PC-9 (cell line): ENCODE measurements around the gene PECR. TPM values are rescaled to one million over a fixed set of nuclear protein-coding genes. Genes with fewer than 3 reads are reported as not detected.

Experiments
- BruUV-seq: library from RNA; stranded (reverse); fragments of 400-500 nt; replicated peaks from 2 replicates; lab custom pipeline; 2021; lab: Mats Ljungman, UMichigan
- CTCF ChIA-PET: fragments of 300-600 bp; sonication (Branson Sonifier 250); formaldehyde crosslinking; loops from one replicate; lab custom pipeline; 2022; ENCODE audit warnings: antibody characterized with exemption; lab: Charles Lee
- POLR2A ChIA-PET: fragments of 300-600 bp; sonication (Branson Sonifier 250); formaldehyde crosslinking; loops from one replicate; lab custom pipeline; 2022; ENCODE audit warnings: antibody characterized with exemption; ENCODE audit not compliant: unreplicated experiment; lab: Charles Lee
- DNase-seq, 2 experiments: peaks; one replicate each; pipeline versions ENCODE4 v3.0.0 to v3.0.0-alpha.2; 2015 to 2022; ENCODE audit warnings: mixed read lengths in 1 of 2
- H2AFZ ChIP-seq: fragments of 200-600 bp; sonication (generic); 2 replicates; pipeline ENCODE4 v1.8.1; 2017; ENCODE audit warnings: antibody characterized with exemption
- H3F3A ChIP-seq: fragments of 200-600 bp; sonication (generic); 2 replicates; pipeline ENCODE4 v1.8.1; 2017; ENCODE audit warnings: antibody characterized with exemption, mild to moderate bottlenecking, low read depth; ENCODE audit not compliant: insufficient read depth
- H3K27ac ChIP-seq: fragments of 200-600 bp; sonication (generic); 2 replicates; pipeline ENCODE4 v1.6.1; 2016; ENCODE audit warnings: mixed run types
- H3K27me3 ChIP-seq: fragments of 200-600 bp; sonication (generic); 2 replicates; pipeline ENCODE4 v1.6.1; 2016; ENCODE audit warnings: low read depth, mixed run types; ENCODE audit not compliant: insufficient read depth
- H3K36me3 ChIP-seq: fragments of 200-600 bp; sonication (generic); 2 replicates; pipeline ENCODE4 v1.6.1; 2016; ENCODE audit warnings: low read depth, mixed run types
- H3K4me1 ChIP-seq: fragments of 200-600 bp; sonication (generic); replicated peaks from 2 replicates; pipeline ENCODE4 v1.6.1; 2016; ENCODE audit warnings: mixed run types; ENCODE audit not compliant: insufficient read depth
- H3K4me2 ChIP-seq: fragments of 200-600 bp; sonication (generic); 2 replicates; pipeline ENCODE4 v1.6.1; 2017; ENCODE audit warnings: mixed run types
- H3K4me3 ChIP-seq: fragments of 200-600 bp; sonication (generic); 2 replicates; pipeline ENCODE4 v1.6.1; 2016; ENCODE audit warnings: mixed run types
- H3K79me2 ChIP-seq: fragments of 200-600 bp; sonication (generic); 2 replicates; pipeline ENCODE4 v1.6.1; 2017; ENCODE audit warnings: low read depth, mixed run types
- H3K9me2 ChIP-seq: fragments of 200-600 bp; sonication (generic); 2 replicates; pipeline ENCODE4 v1.8.1; 2017; ENCODE audit warnings: mild to moderate bottlenecking; ENCODE audit not compliant: insufficient read depth
- H3K9me3 ChIP-seq: fragments of 200-600 bp; sonication (generic); 2 replicates; pipeline ENCODE4 v1.8.1; 2016; ENCODE audit warnings: low read depth; ENCODE audit not compliant: insufficient read depth
- H4K20me1 ChIP-seq: fragments of 200-600 bp; sonication (generic); 2 replicates; pipeline ENCODE4 v1.8.1; 2017; ENCODE audit not compliant: insufficient read depth
- EZH2 ChIP-seq: fragments of 200-600 bp; sonication (generic); IDR thresholded peaks from 2 replicates; pipeline ENCODE4 v1.8.0; 2017; ENCODE audit warnings: antibody characterized with exemption, low read depth
- intact Hi-C: fragments of 100-400 bp; cut with micrococcal nuclease; formaldehyde crosslinking; loops from one replicate; pipeline ENCODE4 v1.10.0; 2022; ENCODE audit not compliant: unreplicated experiment
- total RNA-seq: library from RNA; stranded (reverse); gene quantifications from 2 replicates; pipeline ENCODE4 v1.2.3, GENCODE V29; 2021
- TF ChIP-seq, protein P1 (sequence below): fragments of 200-600 bp; sonication (generic); conservative IDR thresholded peaks from 2 replicates; pipeline ENCODE4 v1.6.1; 2017; ENCODE audit warnings: mixed run types, antibody characterized with exemption, mild to moderate bottlenecking, moderate library complexity

PECR gene
- total RNA-seq, 1 experiment from 2014 or later = 10.8 TPM

- no peaks in the 10 kb centered on the region for H3K9me3 ChIP-seq
- BruUV-seq = no TSS peak
- H3K9me2 ChIP-seq = no peaks in the 10 kb centered on the region
- H3K79me2 ChIP-seq = no peaks in the 10 kb centered on the region
- no peaks in the 10 kb centered on the region; the same call in 1 of the 2 replicates for H3F3A ChIP-seq
- CTCF ChIA-PET = no interaction called here
- no peaks in the 10 kb centered on the region for H3K27me3 ChIP-seq
- intact Hi-C loops = no loop called here
- H3K27ac ChIP-seq = no peak overlapping the region
- no peak overlapping the region for H3K4me2 ChIP-seq
- no peak overlapping the region for H3K4me3 ChIP-seq
- DNase-seq = no peak
- H3K4me1 ChIP-seq = peaks cover 11% of the 10 kb centered on the region
- POLR2A ChIA-PET = no interaction called here
- H3K36me3 ChIP-seq = no peaks in the 10 kb centered on the region
- H2AFZ ChIP-seq = no peak overlapping the region
- H4K20me1 ChIP-seq = no peaks in the 10 kb centered on the region
- TF ChIP-seq, protein P1, sequence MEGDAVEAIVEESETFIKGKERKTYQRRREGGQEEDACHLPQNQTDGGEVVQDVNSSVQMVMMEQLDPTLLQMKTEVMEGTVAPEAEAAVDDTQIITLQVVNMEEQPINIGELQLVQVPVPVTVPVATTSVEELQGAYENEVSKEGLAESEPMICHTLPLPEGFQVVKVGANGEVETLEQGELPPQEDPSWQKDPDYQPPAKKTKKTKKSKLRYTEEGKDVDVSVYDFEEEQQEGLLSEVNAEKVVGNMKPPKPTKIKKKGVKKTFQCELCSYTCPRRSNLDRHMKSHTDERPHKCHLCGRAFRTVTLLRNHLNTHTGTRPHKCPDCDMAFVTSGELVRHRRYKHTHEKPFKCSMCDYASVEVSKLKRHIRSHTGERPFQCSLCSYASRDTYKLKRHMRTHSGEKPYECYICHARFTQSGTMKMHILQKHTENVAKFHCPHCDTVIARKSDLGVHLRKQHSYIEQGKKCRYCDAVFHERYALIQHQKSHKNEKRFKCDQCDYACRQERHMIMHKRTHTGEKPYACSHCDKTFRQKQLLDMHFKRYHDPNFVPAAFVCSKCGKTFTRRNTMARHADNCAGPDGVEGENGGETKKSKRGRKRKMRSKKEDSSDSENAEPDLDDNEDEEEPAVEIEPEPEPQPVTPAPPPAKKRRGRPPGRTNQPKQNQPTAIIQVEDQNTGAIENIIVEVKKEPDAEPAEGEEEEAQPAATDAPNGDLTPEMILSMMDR = no peak
- no peak for TF ChIP-seq EZH2
Observed at GRCh38 chr2:216075510-216076485, 5.8 kb downstream of the PECR start.

- Histone ChIP-seq H3K79me2 (no peaks in the 10 kb centered on the region), H3K9me2 (no peaks in the 10 kb centered on the region), H2AFZ (no peak overlapping the region), H4K20me1 (no peaks in the 10 kb centered on the region), H3K27ac (no peak overlapping the region), H3K9me3 (no peaks in the 10 kb centered on the region), H3K36me3 (no peaks in the 10 kb centered on the region), H3K4me2 (no peak overlapping the region), H3K4me1 (peaks cover 5% of the 10 kb centered on the region), H3K27me3 (no peaks in the 10 kb centered on the region), H3K4me3 (no peak overlapping the region), H3F3A (no peaks in the 10 kb centered on the region; the same call in 1 of the 2 replicates)
- intact Hi-C loops = no loop called here
- TF ChIP-seq, protein P1 = no peak
- no peak for TF ChIP-seq EZH2
- no peak for DNase-seq
- CTCF ChIA-PET = no interaction called here
- POLR2A ChIA-PET = no interaction called here
- BruUV-seq = no TSS peak
Observed at GRCh38 chr2:216074794-216075193, 6.8 kb downstream of the PECR start.

- H3K4me2 ChIP-seq = no peak overlapping the region
- no peak overlapping the region for H3K4me3 ChIP-seq
- peaks cover 5% of the 10 kb centered on the region for H3K4me1 ChIP-seq
- no peak overlapping the region for H3K27ac ChIP-seq
- TF ChIP-seq EZH2 = no peak
- TF ChIP-seq, protein P1 = no peak
- BruUV-seq = no TSS peak
- no peak overlapping the region for H2AFZ ChIP-seq
- H4K20me1 ChIP-seq = no peaks in the 10 kb centered on the region
- no peaks in the 10 kb centered on the region for H3K79me2 ChIP-seq
- intact Hi-C loops = no loop called here
- no peak for DNase-seq
- H3K27me3 ChIP-seq = no peaks in the 10 kb centered on the region
- no peaks in the 10 kb centered on the region for H3K9me2 ChIP-seq
- CTCF ChIA-PET = no interaction called here
- H3K36me3 ChIP-seq = no peaks in the 10 kb centered on the region
- H3K9me3 ChIP-seq = no peaks in the 10 kb centered on the region
- POLR2A ChIA-PET = no interaction called here
- H3F3A ChIP-seq = no peaks in the 10 kb centered on the region; the same call in 1 of the 2 replicates
Observed at GRCh38 chr2:216074380-216074779, 7.2 kb downstream of the PECR start.
